GM18951 (cell line): Measurements from ENCODE around the gene MBNL3.
"Not testable (repeated sequence)": the region's sequence is repeated elsewhere in the genome, so short reads cannot be mapped to it uniquely, and the experiment has no call there.

ENCODE experiments used
- POLR2A ChIP-seq: IDR thresholded peaks from 4 replicates; pipeline ENCODE4 v1.6.1; 2011; ENCODE audit warnings: mild to moderate bottlenecking; ENCODE audit not compliant: insufficient read length, insufficient read depth; ENCODE audit errors: extremely low read depth
- in situ Hi-C: fragments of 300-500 bp; cut with MboI; formaldehyde crosslinking; loops from one replicate; pipeline ENCODE4 v1.12.0; 2022; ENCODE audit warnings: low sequenced_read_pairs, mixed read lengths, inconsistent platforms; ENCODE audit not compliant: unreplicated experiment

MBNL3 gene

GRCh38 chrX:132364313-132364712, 124.5 kb downstream of the MBNL3 start:
- in situ Hi-C loops, result no loop called here
- no peak for TF ChIP-seq POLR2A

- in situ Hi-C loops, result no loop called here
- no peak for TF ChIP-seq POLR2A
Measured at GRCh38 chrX:132353430-132353829, 135.4 kb downstream of the MBNL3 start.

DNA sequence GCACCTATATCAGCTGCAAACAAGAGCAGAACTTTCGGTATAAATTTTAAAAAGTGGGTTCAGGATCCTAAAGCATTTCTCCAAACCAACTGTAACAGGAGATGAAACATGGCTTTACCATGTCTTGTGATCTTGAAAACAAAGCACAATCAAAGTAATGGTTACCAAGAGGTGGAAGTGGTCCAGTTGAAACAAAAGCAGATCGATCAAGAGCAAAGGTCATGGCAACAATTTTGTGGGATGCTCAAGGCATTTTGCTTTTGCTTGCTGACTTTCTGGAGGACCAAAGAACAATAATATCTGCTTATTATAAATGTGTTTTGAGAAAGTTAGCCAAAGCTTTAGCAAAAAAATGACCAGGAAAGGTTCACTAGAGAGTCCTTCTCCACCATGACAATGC, 152.7 kb downstream of the MBNL3 start:
- in situ Hi-C loops, result no loop called here
- no peak for TF ChIP-seq POLR2A

GRCh38 chrX:132333351-132333750, 155.5 kb downstream of the MBNL3 start:
- in situ Hi-C loops, result no loop called here
- no peak for TF ChIP-seq POLR2A

GRCh38 chrX:132331532-132331931, 157.3 kb downstream of the MBNL3 start:
- no peak for TF ChIP-seq POLR2A
- in situ Hi-C loops, result no loop called here

GRCh38 chrX:132331000-132331399, 157.8 kb downstream of the MBNL3 start:
- no peak for TF ChIP-seq POLR2A
- in situ Hi-C loops, result no loop called here

DNA sequence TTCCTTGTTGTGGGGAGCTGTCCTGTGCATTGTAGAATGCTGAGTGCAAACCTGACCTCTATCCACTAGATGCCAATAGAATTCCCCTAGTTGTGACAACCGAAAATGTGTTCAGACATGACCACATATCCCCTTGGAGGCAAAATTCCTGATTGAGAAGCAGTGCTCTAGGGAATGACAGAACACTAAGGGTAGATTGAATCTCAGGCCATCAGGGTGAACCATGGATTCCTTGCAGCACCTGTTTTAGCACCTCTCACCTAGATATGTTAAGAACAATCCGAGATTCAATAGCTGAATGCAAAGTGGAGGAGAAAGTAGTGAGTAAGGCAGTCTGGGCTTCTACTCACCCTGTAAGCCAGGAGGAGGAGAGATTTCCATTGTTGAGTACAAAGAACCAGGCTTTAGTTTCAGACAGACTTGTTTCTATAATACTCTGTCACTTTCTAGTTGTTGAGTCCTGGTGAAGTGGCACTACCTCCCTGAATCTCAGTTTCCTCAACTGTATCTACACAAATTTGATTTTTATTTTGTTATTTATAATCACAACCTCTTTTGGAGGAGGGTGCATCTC, 158.6 kb downstream of the MBNL3 start:
- in situ Hi-C loops, result no loop called here
- no peak for TF ChIP-seq POLR2A

DNA sequence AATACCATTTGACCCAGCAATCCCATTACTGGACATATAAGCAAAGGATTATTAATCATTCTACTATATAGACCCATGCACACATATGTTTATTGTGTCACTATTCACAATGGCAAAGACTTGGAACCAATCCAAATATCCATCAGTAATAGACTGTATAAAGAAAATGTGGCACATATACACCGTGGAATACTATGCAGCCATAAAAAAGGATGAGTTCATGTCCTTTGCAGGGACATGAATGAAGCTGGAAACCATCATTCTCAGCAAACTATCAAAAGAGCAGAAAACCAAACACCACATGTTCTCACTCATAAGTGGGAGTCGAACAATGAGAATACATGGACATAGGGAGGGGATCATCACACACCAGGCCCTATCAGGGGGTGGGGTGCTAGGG, 161.9 kb downstream of the MBNL3 start:
- in situ Hi-C loops, result not testable (repeated sequence)
